GM18519 (cell line): Measurements from ENCODE around the gene LGALS12.
"Not testable (repeated sequence)": the region's sequence is repeated elsewhere in the genome, so short reads cannot be mapped to it uniquely, and the experiment has no call there.

Experiments used
- ATAC-seq: cut with Tn5 transposase; IDR thresholded peaks from one replicate; pipeline ENCODE4 v1.9.1; 2021; ENCODE audit warnings: mild to moderate bottlenecking, moderate library complexity; ENCODE audit not compliant: unreplicated experiment, low FRiP score

The LGALS12 gene

DNA sequence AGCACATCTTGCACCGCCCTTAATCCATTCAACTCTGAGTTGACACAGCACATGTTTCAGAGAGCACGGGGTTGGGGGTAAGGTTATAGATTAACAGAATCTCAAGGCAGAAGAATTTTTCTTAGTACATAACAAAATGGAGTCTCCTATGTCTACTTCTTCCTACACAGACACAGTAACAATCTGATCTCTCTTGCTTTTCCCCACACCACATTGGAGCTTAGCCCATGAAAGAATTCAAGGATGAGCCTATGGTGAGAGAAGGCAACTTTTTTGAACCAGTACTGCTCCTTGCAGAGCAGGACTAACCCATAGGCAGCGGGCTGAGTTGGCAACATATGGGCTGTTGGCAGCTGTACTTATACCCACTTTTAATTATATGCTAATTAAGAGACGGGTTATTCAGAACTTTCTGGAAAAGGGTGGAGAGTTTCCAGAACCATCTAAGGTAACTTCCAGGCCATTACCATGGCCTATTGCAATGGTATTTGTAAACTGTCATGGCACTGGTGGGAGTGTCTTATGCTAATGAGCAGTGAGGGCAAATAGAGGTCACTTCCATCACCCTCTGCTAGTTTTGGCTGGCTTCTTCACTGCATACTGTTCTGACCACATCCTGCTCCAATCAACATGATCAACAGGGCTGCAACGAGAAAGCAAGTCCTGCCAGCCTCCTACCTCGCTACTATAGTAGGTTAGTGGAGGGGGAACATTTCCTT is 25.3 kb downstream of the LGALS12 start:
- peak; percentile 64 for ATAC-seq

GRCh38 chr11:63532117-63532516 is 26.2 kb downstream of the LGALS12 start:
- ATAC-seq = no peak

DNA sequence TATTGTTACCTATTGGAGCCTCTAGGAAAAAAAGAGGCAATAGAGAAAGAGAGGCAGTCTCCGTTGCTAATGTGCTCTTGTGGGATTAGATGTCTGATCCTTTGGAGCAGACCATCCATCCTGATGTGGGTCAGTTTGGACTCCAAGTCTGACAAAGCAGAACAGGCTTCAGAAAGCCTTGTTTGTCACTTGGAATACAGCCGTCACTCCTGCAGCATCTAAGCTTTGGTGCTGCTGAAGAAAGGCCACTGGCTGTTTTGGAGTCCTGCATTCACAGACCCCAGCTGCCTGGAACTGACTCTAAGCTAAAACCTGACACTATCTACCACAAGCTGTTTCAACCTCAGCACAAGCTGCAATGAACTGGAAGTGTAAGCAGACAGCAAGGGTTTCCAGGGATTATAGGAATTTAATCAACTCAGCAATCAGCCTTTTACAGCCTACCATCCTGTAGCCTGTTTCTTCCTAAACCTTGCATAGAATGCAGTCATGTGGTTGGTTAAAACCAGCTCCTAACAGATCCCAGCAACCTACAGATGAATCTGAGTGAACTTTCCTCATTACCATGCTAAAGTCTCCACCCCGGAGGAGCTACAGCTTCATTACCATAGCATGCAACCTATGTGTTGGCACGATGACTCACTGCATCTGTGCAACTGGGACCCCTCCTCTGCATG is 27.1 kb downstream of the LGALS12 start:
- ATAC-seq = no peak

DNA sequence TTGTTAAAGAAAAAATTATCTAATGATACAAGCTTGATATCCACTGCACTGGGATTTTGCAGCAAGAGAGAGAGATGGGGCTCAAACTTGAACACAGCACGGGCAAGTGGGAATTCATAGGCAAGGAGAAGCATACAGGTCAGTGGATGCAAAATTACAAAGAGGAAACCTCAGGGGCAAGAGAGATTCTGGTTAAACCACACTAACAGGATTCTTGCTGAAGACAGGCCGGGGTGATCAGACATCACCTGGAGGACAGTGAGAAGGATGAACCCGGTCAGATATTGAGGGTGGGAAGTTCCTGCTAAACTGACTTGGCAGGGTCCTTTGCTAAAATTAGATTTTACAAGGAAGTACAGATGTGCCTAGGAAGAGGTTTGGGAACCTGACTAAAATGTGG is 28.2 kb downstream of the LGALS12 start:
- no peak for ATAC-seq

- ATAC-seq = no peak
These were observed 29.1 kb downstream of the LGALS12 start for GRCh38 chr11:63534895-63535461.

GRCh38 chr11:63535734-63536133 is 29.9 kb downstream of the LGALS12 start:
- ATAC-seq = no peak

DNA sequence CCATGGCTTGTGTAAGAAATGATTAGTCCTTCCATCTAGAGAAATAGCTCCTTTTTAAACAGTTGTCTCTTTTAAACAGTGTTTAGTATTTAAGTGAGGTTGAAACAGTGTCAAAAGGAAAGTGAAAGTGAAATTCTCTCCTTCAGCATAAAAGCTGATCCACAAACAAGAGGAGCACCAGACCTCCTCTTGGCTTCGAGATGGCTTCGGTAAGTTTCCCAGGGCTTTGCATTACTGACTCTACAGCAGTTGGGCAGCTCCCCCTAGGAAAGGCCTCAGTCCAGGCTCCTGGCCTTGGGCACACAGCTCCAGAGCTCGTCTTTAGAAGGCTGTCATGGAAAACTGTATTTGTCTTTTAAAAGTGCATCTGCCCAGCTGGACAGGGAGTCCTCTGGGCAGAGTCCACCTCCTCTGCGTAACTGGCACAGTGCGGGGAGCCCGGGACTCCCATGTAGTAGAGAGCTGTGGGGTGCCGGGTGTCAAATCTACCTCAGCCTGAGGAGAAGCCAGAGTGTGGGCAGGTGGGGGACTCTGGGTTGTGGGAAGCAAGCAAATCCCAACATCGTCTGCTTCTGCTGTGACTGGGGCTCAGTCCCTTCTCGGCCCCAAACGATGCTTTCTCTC is 30.9 kb downstream of the LGALS12 start, which contains the start of gene PLAAT4:
Gene PLAAT4, plus strand, starts transcription at position 140 of the 624 bp plus-strand sequence. Its CDS starts 61 bp downstream, at position 201.
- no peak for ATAC-seq

GRCh38 chr11:63537293-63538101 is 31.6 kb downstream of the LGALS12 start:
- ATAC-seq = no peak

DNA sequence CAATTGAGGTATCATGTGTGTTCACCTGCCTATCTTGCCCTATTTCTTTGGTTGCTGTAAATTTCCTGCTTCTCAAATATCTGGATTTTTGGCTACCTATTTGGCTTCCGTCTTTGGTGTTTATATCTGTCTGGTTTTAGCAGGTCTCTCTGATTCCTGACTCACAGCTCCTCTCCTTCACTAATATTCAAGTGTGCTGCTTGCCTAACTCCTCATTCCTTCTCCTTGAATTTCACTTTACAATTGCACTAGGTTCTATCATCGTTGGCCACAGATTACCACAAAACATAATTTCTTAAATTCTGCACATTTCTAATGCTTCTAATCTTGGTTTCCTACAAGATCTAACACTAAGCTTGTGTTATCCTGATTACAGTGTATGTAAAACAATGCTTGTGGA is 36.6 kb downstream of the LGALS12 start:
- not testable (repeated sequence) for ATAC-seq

- ATAC-seq = no peak
These were observed 37.8 kb downstream of the LGALS12 start for GRCh38 chr11:63543711-63544110.

DNA sequence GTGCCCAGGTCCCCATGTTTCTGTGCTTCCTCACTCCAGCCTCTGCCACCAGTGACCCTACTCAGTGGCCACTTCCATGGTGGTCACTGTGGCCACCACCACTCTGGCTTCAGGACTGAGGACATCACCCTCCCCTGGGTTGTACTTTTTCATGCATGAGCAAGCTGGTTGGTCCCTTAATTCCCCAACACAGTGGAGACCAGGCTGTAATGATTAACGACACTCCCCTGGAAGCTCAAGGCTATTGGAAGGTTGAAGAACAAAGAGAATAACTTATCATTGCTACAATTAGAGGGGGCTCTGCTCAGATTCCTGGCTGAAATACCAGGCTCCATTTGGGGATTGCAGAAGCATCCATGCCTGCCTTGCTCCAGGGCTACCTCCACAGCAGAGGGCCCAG is 41.2 kb downstream of the LGALS12 start:
- no peak for ATAC-seq

- no peak for ATAC-seq
These were observed 42.3 kb downstream of the LGALS12 start for GRCh38 chr11:63548178-63548577.

GRCh38 chr11:63549411-63549810 is 43.5 kb downstream of the LGALS12 start:
- no peak for ATAC-seq

DNA sequence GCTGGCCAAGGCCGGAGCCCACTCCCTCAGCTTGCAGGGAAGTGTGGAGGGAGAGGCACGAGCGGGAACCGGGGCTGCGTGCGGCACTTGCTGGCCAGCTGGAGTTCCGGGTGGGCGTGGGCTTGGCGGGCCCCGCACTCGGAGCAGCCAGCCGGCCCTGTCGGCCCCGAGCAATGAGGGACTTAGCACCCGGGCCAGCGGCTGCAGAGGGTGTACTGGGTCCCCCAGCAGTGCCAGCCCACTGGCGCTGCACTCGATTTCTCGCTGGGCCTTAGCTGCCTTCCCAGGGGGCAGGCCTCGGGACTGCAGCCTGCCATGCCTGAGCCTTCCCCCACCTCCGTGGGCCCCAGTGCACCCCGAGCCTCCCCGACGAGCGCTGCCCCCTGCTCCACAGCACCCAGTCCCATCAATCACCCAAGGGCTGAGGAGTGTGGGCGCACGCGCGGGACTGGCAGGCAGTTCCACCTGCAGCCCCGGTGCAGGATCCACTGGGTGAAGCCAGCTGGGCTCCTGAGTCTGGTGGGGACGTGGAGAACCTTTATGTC is 44.3 kb downstream of the LGALS12 start:
- ATAC-seq = not testable (repeated sequence)

DNA sequence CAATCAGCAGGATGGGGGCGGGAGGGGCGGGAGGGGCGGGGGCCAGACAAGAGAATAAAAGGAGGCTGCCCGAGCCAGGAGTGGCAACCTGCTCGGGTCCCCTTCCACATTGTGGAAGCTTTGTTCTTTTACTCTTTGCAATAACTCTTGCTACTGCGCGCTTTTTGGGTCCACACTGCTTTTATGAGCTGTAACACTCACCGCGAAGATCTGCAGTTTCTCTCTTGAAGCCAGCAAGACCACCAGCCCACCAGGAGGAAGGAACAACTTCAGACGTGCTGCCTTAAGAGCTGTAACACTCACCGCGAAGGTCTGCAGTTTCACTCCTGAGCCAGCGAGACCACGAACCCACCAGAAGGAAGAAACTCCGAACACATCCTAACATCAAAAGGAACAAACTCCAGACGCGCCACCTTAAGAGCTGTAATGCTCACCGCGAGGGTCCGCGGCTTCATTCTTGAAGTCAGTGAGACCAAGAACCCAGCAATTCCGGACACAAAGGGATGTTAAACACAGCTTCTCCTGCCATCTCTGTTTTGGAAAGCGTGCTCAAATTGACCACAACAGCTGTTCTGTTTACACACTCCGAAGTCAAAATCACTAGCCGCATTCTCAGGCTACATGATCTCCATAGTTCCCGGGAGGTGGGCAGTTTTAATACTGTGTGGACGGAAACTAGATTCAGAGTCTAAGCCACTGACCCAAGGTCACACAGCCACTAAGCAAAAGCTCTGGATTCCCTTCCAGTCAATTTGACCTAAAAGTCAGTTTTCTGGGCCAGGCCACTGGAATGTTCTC is 45.4 kb downstream of the LGALS12 start:
- ATAC-seq = no peak

- no peak for ATAC-seq
These were observed 46.0 kb downstream of the LGALS12 start for GRCh38 chr11:63551889-63552266.

DNA sequence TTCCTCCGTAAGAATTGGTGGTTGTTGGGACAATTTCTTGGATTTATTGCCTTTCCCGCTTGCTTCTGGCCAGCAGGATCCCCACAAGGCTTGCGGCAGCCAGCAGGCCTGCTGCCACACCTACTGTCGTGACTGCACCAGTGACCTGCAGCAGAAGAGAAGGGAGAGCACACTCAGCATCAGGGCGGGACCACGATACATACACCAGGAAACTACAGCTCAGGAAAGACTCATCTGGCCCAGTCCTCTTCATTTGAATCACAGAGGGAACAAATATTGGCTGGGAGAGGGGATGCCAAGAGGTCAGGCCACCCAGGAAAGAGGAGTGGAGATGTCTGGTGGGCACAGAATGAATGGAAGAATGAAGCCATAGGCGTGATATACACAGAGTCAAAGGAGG is 47.0 kb downstream of the LGALS12 start:
- no peak for ATAC-seq

GRCh38 chr11:63553759-63554158 is 47.9 kb downstream of the LGALS12 start:
- ATAC-seq = peak; percentile 61

GRCh38 chr11:63554877-63555223 is 49.0 kb downstream of the LGALS12 start:
- no peak for ATAC-seq
